Omental fat pad (tissue), 4 donors: Measurements from ENCODE around the gene GALNS. TPM values are rescaled to one million over a fixed set of nuclear protein-coding genes. Genes with fewer than 3 reads are reported as not detected.

ENCODE experiments used
- ATAC-seq: fragments of 150-250 bp; one replicate; pipeline ENCODE4 v1.9.1; 2016; ENCODE audit warnings: mild to moderate bottlenecking, moderate library complexity; ENCODE audit not compliant: low FRiP score
- DNase-seq: peaks from one replicate; pipeline ENCODE4 v3.0.0-alpha.2; 2019; ENCODE audit warnings: low spot score
- total RNA-seq, 4 donors: library from RNA; depleted of rRNA; stranded (reverse); fragments of >200 nt; gene quantifications; one replicate each; pipeline ENCODE4 v1.1.0, GENCODE V29; 2016
- TF ChIP-seq, protein P1 (sequence below), 3 donors: fragments of 450-650 bp; IDR thresholded peaks; one replicate each; pipeline ENCODE4 v1.5.1; 2016 to 2017; ENCODE audit warnings: antibody characterized with exemption in 3 of 3, mild to moderate bottlenecking in 3 of 3, moderate library complexity in 2 of 3

The GALNS gene
- total RNA-seq, 4 donors from 2014 or later = 15.0 to 32.0 (median 23.4) TPM

DNA sequence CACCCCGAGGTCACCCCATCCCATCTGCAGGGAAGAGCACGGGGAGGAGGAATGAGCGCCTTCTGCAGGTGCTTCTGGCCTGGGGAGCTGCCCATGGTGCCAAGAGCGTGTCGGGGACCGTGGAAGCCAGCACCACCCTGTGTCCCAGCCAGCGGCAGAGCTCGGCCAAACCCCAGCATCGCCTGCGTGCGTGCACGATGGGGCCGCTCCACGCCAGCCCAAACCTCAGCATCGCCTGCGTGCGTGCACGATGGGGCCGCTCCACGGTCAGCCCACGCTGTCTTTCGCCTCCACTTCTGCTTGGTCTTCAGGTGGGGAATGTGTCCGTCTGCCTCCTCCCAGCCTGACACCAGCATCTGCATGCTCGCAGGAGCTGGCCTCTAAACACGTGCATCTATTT is 13.9 kb downstream of the GALNS start:
- DNase-seq = no peak
- TF ChIP-seq, protein P1, sequence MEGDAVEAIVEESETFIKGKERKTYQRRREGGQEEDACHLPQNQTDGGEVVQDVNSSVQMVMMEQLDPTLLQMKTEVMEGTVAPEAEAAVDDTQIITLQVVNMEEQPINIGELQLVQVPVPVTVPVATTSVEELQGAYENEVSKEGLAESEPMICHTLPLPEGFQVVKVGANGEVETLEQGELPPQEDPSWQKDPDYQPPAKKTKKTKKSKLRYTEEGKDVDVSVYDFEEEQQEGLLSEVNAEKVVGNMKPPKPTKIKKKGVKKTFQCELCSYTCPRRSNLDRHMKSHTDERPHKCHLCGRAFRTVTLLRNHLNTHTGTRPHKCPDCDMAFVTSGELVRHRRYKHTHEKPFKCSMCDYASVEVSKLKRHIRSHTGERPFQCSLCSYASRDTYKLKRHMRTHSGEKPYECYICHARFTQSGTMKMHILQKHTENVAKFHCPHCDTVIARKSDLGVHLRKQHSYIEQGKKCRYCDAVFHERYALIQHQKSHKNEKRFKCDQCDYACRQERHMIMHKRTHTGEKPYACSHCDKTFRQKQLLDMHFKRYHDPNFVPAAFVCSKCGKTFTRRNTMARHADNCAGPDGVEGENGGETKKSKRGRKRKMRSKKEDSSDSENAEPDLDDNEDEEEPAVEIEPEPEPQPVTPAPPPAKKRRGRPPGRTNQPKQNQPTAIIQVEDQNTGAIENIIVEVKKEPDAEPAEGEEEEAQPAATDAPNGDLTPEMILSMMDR (IDR thresholded peaks at IDR 0.05) = no peak
- no peak for ATAC-seq

DNA sequence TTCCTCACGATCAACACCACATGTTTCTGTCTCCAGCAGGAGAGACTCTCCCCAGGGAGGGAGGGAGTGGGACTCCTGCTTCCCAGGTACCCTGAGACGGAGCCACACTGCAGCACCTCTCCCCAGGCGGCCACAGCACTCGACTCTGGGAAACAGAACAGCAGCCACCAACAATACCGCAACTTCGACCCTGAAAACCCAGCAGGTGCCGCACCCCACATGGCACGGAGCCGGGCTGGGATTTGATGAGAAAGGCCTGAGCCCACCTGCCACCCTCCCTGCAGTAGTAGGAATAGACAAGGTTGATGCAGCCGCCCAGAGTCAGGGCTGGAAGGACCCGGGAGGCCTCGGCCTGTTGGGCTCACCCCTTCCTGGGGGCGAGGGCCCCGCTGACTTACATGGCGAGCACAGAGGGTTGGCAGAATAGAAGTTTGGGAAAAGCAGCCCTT is 14.4 kb downstream of the GALNS start:
- DNase-seq (no peak), ATAC-seq (no peak)
- TF ChIP-seq, protein P1 (IDR thresholded peaks at IDR 0.05) = no peak

DNA sequence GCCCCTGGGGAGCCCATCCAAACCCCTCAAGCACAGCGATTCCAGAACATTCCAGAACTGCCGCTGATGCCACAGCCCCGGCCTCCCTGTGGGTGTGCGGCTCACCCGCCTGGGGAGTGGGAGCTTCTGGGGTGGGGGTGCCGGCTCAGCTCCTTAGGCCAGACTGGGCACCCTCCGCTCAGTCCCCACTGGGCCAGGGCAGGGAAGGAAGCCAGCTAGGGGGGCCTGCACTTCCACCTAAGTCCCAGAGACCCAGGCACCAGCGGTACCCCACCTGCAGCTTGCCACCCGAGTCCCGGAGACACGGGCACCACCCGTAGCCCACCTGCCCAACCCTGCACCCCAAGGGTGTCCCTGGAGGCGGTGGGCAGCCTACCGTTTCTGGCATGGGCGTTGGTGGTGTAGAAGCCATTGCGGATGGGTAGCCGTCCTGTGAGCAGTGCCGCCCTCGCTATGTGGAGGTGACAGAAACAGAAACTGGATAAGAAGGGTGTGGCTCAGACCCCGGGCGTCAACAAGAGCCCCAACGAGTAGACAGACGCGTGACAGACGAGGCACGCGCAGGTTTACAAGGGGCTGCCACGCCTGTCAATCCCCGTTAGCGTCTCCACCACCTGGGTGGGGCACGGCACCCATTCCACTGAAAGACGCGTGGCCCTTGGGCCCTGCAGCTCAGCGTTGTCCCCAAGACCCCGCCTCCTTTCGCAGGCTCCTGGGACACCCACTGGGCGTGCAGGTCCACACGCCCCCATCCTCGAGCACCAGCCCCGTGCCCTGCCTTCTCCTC is 15.0 kb downstream of the GALNS start:
- ATAC-seq = no peak
- DNase-seq = no peak

DNA sequence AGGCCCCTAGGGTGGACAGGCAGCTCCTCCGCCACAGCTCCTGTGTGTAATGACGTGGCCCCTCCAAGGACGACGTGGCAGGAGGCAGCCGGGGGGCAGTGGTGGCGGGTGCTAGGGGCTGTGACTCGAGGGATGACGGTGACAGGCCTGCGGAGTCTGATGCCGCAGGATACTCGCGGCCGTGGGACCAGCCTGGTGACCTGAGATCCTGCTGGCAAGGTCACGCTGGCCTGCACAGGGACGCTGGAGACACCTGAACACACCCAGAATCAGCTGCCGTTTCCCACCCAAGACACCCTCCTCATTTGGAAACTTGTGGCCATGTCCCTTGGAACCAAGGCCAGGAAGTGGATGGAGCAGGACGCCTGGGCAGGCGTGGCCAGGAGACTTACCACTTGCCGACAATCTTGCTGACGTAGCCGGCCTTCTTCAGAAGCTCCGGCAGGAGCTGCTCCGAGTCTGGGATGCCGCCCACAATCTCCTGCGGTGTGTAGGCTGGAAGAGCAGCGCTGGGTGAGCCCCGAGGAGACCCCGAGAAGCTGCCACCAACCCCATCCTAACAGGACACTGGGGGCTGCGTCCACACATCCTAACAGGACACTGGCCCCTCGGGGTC is 16.0 kb downstream of the GALNS start:
- no peak for ATAC-seq
- TF ChIP-seq, protein P1 (IDR thresholded peaks at IDR 0.05) = no peak
- no peak for DNase-seq

More for the DNA sequence above, 15.0 kb downstream of the GALNS start:
- TF ChIP-seq, protein P1 (IDR thresholded peaks at IDR 0.05) = no peak

DNA sequence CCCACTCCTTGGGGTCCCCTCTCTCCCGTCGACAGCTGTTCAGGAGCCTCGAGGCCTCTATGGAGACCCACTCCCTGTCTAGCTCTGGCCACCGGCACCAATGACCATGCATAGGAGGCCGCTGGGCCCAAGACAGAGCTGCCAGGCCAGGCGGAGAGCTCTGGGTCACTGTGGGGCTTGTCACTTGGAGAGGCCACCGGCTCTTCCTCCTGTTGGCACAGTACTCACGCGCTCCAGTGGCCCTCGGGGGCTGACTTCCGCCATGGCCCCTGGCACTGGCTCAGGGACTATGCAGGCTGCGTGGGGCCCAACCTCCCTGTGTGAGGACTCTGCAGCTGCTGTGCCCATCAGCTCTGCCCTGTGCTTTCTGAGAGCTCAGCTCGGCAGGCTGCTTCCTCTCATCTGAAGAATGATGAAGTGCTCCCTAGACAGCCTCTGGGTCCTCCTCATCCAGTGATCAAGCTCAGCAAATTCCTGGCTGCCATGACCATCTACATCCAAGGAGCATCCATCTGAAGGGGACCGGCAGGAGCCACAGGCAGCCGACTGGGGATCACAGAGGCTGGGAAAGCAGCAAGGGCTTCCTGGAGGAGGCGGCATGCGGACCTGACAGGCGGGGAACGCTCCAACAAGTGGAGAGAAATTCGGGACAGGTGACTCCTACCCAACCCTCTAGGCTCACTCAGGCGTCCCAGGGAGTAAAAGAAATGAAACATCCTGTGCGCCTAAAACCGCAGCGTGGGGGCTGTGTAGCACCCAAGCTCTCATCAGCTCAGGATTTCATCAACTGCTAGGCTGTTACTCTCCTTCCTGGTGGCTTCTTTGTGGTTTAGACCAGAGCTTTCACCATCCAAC is 16.8 kb downstream of the GALNS start:
- no peak for DNase-seq
- TF ChIP-seq, protein P1 (IDR thresholded peaks at IDR 0.05) = no peak
- ATAC-seq = no peak

DNA sequence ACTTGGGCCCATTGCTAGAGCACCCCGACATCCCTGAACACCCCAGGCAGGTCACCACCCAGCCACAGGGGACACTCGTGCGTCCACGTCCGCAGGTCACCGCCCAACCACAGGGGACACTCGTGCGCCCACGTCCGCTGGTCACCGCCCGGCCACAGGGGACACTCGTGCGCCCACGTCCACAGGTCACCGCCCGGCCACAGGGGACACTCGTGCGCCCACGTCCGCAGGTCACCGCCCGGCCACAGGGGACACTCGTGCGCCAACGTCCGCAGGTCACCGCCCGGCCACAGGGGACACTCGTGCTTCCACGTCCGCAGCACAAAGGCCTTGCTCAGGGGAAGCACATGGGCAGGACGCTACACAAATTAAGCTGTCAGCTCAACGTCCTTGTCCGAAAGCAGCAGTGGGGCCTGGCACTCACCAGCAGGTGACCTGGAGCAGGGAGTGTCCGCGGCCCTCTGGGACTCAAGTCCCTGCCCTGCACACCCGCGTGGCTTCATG is 17.7 kb downstream of the GALNS start:
- DNase-seq (no peak), ATAC-seq (no peak)
- TF ChIP-seq, protein P1 (IDR thresholded peaks at IDR 0.05) = no peak
